ENCODE measurements around the gene ITGA11. TPM values are rescaled to one million over a fixed set of nuclear protein-coding genes. Genes with fewer than 3 reads are reported as not detected.

Gene ITGA11
- total RNA-seq, 1 donor: 567 TPM

DNA sequence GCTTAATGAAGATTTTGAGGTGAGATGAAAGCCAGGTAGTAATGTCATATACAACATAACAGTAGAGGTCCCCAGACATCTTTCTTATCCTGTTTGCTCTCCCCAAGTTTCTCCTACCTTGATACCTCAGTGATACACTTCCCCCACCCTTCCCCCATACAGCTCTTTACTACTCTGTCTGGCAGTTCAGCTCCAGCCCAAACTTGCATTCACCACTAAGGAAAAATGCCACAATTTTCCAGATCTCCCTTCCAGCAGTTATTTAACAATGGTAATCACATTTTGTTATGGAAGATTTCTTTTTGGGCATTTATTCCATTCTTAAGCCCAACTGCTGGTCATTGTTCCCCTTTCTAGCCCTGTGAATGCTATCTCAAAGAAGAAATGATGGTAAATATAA, 34.9 kb upstream of the ITGA11 start:
- H3K4me1 ChIP-seq (ENCODE audit: insufficient read depth, low read length): peaks cover 52% of the 10 kb centered on the region
- H3K27me3 ChIP-seq (ENCODE audit: insufficient read depth, low read length): no peaks in the 10 kb centered on the region
- H3K4me3 ChIP-seq (ENCODE audit: insufficient read depth, low read length): no peak overlapping the region
- no peak for DNase-seq (ENCODE audit: insufficient read length, low spot score, missing footprints)
- H3K27ac ChIP-seq (ENCODE audit: low read depth, low read length): no peak overlapping the region
- H3K36me3 ChIP-seq (ENCODE audit: insufficient read depth, low read length): no peaks in the 10 kb centered on the region
- no peaks in the 10 kb centered on the region for H3K9me3 ChIP-seq (ENCODE audit: low read depth, low read length)
- no peaks in the 10 kb centered on the region for H4K20me1 ChIP-seq (ENCODE audit: insufficient read depth, low read length)
- H2AFZ ChIP-seq (ENCODE audit: low read length): no peak overlapping the region
- H3K79me2 ChIP-seq (ENCODE audit: insufficient read depth, low read length): no peaks in the 10 kb centered on the region
- TF ChIP-seq, protein P1, sequence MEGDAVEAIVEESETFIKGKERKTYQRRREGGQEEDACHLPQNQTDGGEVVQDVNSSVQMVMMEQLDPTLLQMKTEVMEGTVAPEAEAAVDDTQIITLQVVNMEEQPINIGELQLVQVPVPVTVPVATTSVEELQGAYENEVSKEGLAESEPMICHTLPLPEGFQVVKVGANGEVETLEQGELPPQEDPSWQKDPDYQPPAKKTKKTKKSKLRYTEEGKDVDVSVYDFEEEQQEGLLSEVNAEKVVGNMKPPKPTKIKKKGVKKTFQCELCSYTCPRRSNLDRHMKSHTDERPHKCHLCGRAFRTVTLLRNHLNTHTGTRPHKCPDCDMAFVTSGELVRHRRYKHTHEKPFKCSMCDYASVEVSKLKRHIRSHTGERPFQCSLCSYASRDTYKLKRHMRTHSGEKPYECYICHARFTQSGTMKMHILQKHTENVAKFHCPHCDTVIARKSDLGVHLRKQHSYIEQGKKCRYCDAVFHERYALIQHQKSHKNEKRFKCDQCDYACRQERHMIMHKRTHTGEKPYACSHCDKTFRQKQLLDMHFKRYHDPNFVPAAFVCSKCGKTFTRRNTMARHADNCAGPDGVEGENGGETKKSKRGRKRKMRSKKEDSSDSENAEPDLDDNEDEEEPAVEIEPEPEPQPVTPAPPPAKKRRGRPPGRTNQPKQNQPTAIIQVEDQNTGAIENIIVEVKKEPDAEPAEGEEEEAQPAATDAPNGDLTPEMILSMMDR (IDR thresholded peaks at IDR 0.05; ENCODE audit: extremely low read depth, low read depth, low read length): no peak
- H3K4me2 ChIP-seq (ENCODE audit: insufficient read depth, low read length): no peak overlapping the region

DNA sequence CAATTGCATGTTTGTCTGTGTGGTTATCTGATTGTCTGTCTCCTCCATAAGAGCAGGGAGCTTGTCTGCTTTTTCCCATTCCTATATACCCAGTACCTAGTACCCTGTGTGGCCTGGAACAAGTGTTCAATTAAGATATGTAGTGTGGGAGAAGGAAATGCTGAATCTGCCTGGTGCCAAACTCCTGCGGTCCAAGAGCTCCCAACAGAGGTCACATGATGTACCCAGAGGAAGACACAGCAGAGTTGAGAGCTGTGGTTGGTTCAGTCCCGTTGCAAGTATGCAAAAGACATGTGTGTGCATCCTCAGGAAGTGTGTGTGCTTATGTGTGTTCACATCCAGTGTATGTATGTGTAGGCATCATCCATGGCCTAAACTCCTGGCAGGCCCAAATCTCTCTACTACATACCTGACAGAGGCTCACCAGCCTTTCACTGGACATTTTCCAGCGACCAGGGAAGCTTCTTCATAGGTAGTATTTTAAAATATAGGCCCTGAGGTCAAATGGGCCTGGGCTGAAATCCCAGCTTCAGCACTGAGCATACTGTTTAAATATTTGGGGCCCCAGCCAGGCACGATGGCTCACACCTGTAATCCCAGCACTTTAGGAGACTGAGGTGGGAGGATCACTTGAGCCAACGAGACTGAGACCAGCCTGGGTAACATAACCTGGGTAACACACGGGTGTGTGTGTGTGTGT, 34.0 kb upstream of the ITGA11 start:
- H4K20me1 ChIP-seq (ENCODE audit: insufficient read depth, low read length): no peaks in the 10 kb centered on the region
- TF ChIP-seq, protein P1 (IDR thresholded peaks at IDR 0.05; ENCODE audit: extremely low read depth, low read depth, low read length): no peak
- no peaks in the 10 kb centered on the region for H3K36me3 ChIP-seq (ENCODE audit: insufficient read depth, low read length)
- H3K27me3 ChIP-seq (ENCODE audit: insufficient read depth, low read length): no peaks in the 10 kb centered on the region
- no peak overlapping the region for H3K4me2 ChIP-seq (ENCODE audit: insufficient read depth, low read length)
- H3K9me3 ChIP-seq (ENCODE audit: low read depth, low read length): no peaks in the 10 kb centered on the region
- peak overlapping the region; percentile 5 for H3K27ac ChIP-seq (ENCODE audit: low read depth, low read length)
- H3K4me1 ChIP-seq (ENCODE audit: insufficient read depth, low read length): peaks cover 44% of the 10 kb centered on the region
- H2AFZ ChIP-seq (ENCODE audit: low read length): peak overlapping the region; percentile 7
- H3K4me3 ChIP-seq (ENCODE audit: insufficient read depth, low read length): no peak overlapping the region
- no peak for DNase-seq (ENCODE audit: insufficient read length, low spot score, missing footprints)
- no peaks in the 10 kb centered on the region for H3K79me2 ChIP-seq (ENCODE audit: insufficient read depth, low read length)

GRCh38 chr15:68464448-68465090, 32.6 kb upstream of the ITGA11 start:
- Histone ChIP-seq H3K9me3 (ENCODE audit: low read depth, low read length) (no peaks in the 10 kb centered on the region), H3K79me2 (ENCODE audit: insufficient read depth, low read length) (no peaks in the 10 kb centered on the region), H3K4me3 (ENCODE audit: insufficient read depth, low read length) (no peak overlapping the region), H3K4me1 (ENCODE audit: insufficient read depth, low read length) (peaks cover 33% of the 10 kb centered on the region), H3K27ac (ENCODE audit: low read depth, low read length) (peak overlapping the region; percentile 90), H3K4me2 (ENCODE audit: insufficient read depth, low read length) (peak overlapping the region; percentile 56), H3K36me3 (ENCODE audit: insufficient read depth, low read length) (no peaks in the 10 kb centered on the region), H2AFZ (ENCODE audit: low read length) (peak overlapping the region; percentile 78), H4K20me1 (ENCODE audit: insufficient read depth, low read length) (no peaks in the 10 kb centered on the region), H3K27me3 (ENCODE audit: insufficient read depth, low read length) (no peaks in the 10 kb centered on the region)
- peak; percentile 88 for DNase-seq (ENCODE audit: insufficient read length, low spot score, missing footprints)
- TF ChIP-seq, protein P1 (IDR thresholded peaks at IDR 0.05; ENCODE audit: extremely low read depth, low read depth, low read length): no peak

GRCh38 chr15:68463996-68464395, 32.0 kb upstream of the ITGA11 start:
- H2AFZ ChIP-seq (ENCODE audit: low read length): no peak overlapping the region
- H3K27ac ChIP-seq (ENCODE audit: low read depth, low read length): peak overlapping the region; percentile 90
- H3K27me3 ChIP-seq (ENCODE audit: insufficient read depth, low read length): no peaks in the 10 kb centered on the region
- no peak for DNase-seq (ENCODE audit: insufficient read length, low spot score, missing footprints)
- H3K9me3 ChIP-seq (ENCODE audit: low read depth, low read length): no peaks in the 10 kb centered on the region
- peaks cover 28% of the 10 kb centered on the region for H3K4me1 ChIP-seq (ENCODE audit: insufficient read depth, low read length)
- no peaks in the 10 kb centered on the region for H3K79me2 ChIP-seq (ENCODE audit: insufficient read depth, low read length)
- no peak overlapping the region for H3K4me3 ChIP-seq (ENCODE audit: insufficient read depth, low read length)
- H4K20me1 ChIP-seq (ENCODE audit: insufficient read depth, low read length): no peaks in the 10 kb centered on the region
- H3K4me2 ChIP-seq (ENCODE audit: insufficient read depth, low read length): peak overlapping the region; percentile 56
- no peaks in the 10 kb centered on the region for H3K36me3 ChIP-seq (ENCODE audit: insufficient read depth, low read length)
- TF ChIP-seq, protein P1 (IDR thresholded peaks at IDR 0.05; ENCODE audit: extremely low read depth, low read depth, low read length): no peak

Measured in osteoblast (primary cell).